H9 (cell line): Measurements from ENCODE around the gene GUCY1A1. TPM values are rescaled to one million over a fixed set of nuclear protein-coding genes. Genes with fewer than 3 reads are reported as not detected.

ENCODE experiments used
- DNase-seq: peaks from one replicate; pipeline ENCODE4 v3.0.0-alpha.2; 2017
- H2AFZ ChIP-seq: one replicate; pipeline ENCODE4 v1.6.1; 2013; ENCODE audit warnings: mild to moderate bottlenecking, low read length, control low read depth, moderate library complexity
- H2AK5ac ChIP-seq: 2 replicates; pipeline ENCODE4 v1.6.1; 2013; ENCODE audit warnings: low read length, control low read depth, mixed read lengths; ENCODE audit not compliant: insufficient read length
- H2BK120ac ChIP-seq: one replicate; pipeline ENCODE4 v1.6.1; 2013; ENCODE audit warnings: low read depth, mild to moderate bottlenecking, low read length, control low read depth, inconsistent platforms; ENCODE audit not compliant: poor library complexity, severe bottlenecking
- H2BK12ac ChIP-seq: 2 replicates; pipeline ENCODE4 v1.6.1; 2013; ENCODE audit warnings: low read length, control low read depth, mixed read lengths, low read depth; ENCODE audit not compliant: insufficient read length
- H2BK15ac ChIP-seq: 2 replicates; pipeline ENCODE4 v1.6.1; 2013; ENCODE audit warnings: low read depth, low read length, control low read depth
- H2BK20ac ChIP-seq: one replicate; pipeline ENCODE4 v1.6.1; 2013; ENCODE audit warnings: low read depth, mild to moderate bottlenecking, low read length, control low read depth, inconsistent platforms; ENCODE audit not compliant: poor library complexity, severe bottlenecking
- H2BK5ac ChIP-seq: 2 replicates; pipeline ENCODE4 v1.6.1; 2013; ENCODE audit warnings: low read length, control low read depth, mixed read lengths; ENCODE audit not compliant: insufficient read length
- H3K14ac ChIP-seq: 2 replicates; pipeline ENCODE4 v1.6.1; 2013; ENCODE audit warnings: low read length, control low read depth; ENCODE audit not compliant: insufficient read depth
- H3K18ac ChIP-seq: 2 replicates; pipeline ENCODE4 v1.6.1; 2013; ENCODE audit warnings: low read depth, mild to moderate bottlenecking, mixed read lengths, low read length, control low read depth; ENCODE audit not compliant: insufficient read length
- H3K23ac ChIP-seq: 2 replicates; pipeline ENCODE4 v1.6.1; 2013; ENCODE audit warnings: low read length, control low read depth, mixed read lengths, low read depth; ENCODE audit not compliant: insufficient read length
- H3K23me2 ChIP-seq: 2 replicates; pipeline ENCODE4 v1.6.1; 2013; ENCODE audit warnings: low read depth, mild to moderate bottlenecking, mixed read lengths, low read length, control low read depth; ENCODE audit not compliant: insufficient read length, poor library complexity, severe bottlenecking
- H3K27ac ChIP-seq: 2 replicates; pipeline ENCODE4 v1.5.1; 2013; ENCODE audit warnings: low read length, control low read depth, mixed read lengths, low read depth; ENCODE audit not compliant: insufficient read length
- H3K27me3 ChIP-seq: 2 replicates; pipeline ENCODE4 v1.6.1; 2013; ENCODE audit warnings: low read length, control low read depth, inconsistent platforms; ENCODE audit not compliant: insufficient read depth
- H3K4ac ChIP-seq: 2 replicates; pipeline ENCODE4 v1.6.1; 2013; ENCODE audit warnings: low read depth, mild to moderate bottlenecking, control low read depth, inconsistent platforms, low read length, moderate library complexity
- H3K4me1 ChIP-seq: 2 replicates; pipeline ENCODE4 v1.6.1; 2013; ENCODE audit warnings: low read length, control low read depth, inconsistent platforms; ENCODE audit not compliant: insufficient read depth
- H3K4me2 ChIP-seq: 2 replicates; pipeline ENCODE4 v1.6.1; 2013; ENCODE audit warnings: low read length, control low read depth, mixed read lengths; ENCODE audit not compliant: insufficient read length, insufficient read depth
- H3K56ac ChIP-seq: 2 replicates; pipeline ENCODE4 v1.6.1; 2013; ENCODE audit warnings: low read depth, mild to moderate bottlenecking, mixed read lengths, low read length, control low read depth; ENCODE audit not compliant: insufficient read length
- H3K79me1 ChIP-seq: 2 replicates; pipeline ENCODE4 v1.6.1; 2013; ENCODE audit warnings: low read depth, mild to moderate bottlenecking, moderate library complexity, low read length, control low read depth, inconsistent platforms; ENCODE audit not compliant: insufficient read depth, poor library complexity, severe bottlenecking
- H3K79me2 ChIP-seq: 2 replicates; pipeline ENCODE4 v1.6.1; 2013; ENCODE audit warnings: low read length, control low read depth, inconsistent platforms; ENCODE audit not compliant: insufficient read depth
- H3K9ac ChIP-seq: 2 replicates; pipeline ENCODE4 v1.6.1; 2013; ENCODE audit warnings: low read length, control low read depth, mixed read lengths; ENCODE audit not compliant: insufficient read length; ENCODE audit errors: extremely low read depth
- H3K9me3 ChIP-seq: one replicate; pipeline ENCODE4 v1.6.1; 2013; ENCODE audit warnings: low read depth, low read length, inconsistent platforms; ENCODE audit not compliant: control insufficient read depth
- H3T11ph ChIP-seq: one replicate; pipeline ENCODE4 v1.6.1; 2013; ENCODE audit warnings: mild to moderate bottlenecking, low read length, control low read depth, inconsistent platforms
- H4K20me1 ChIP-seq: one replicate; pipeline ENCODE4 v1.6.1; 2013; ENCODE audit not compliant: control insufficient read depth, insufficient read length, insufficient read depth
- H4K5ac ChIP-seq: 2 replicates; pipeline ENCODE4 v1.6.1; 2013; ENCODE audit warnings: low read depth, mild to moderate bottlenecking, mixed read lengths, low read length, control low read depth; ENCODE audit not compliant: insufficient read length
- H4K8ac ChIP-seq: replicated peaks from 2 replicates; pipeline ENCODE4 v1.6.1; 2013; ENCODE audit warnings: low read length, control low read depth, mixed read lengths, low read depth; ENCODE audit not compliant: insufficient read length
- H4K91ac ChIP-seq: 2 replicates; pipeline ENCODE4 v1.6.1; 2013; ENCODE audit warnings: low read depth, mild to moderate bottlenecking, moderate library complexity, mixed read lengths, low read length, control low read depth; ENCODE audit not compliant: insufficient read length
- H3K27ac Mint-ChIP-seq, 3 experiments: 2 replicates in 2 of 3; 3 replicates in 1 of 3; pipeline ENCODE4 v1.8.0; 2020 to 2021; ENCODE audit warnings: mixed read lengths in 3 of 3, mild to moderate bottlenecking in 1 of 3, moderate library complexity in 1 of 3
- H3K27me3 Mint-ChIP-seq: 2 replicates; pipeline ENCODE4 v1.8.0; 2021; ENCODE audit warnings: low read depth, mild to moderate bottlenecking, moderate library complexity, mixed read lengths
- H3K36me3 Mint-ChIP-seq, 3 experiments: 2 replicates in 2 of 3; 3 replicates in 1 of 3; pipeline ENCODE4 v1.8.0; 2020 to 2021; ENCODE audit warnings: low read depth in 3 of 3, mixed read lengths in 3 of 3; ENCODE audit not compliant: insufficient read depth in 1 of 3
- H3K4me1 Mint-ChIP-seq, 2 experiments: 2 replicates each; pipeline ENCODE4 v1.8.0; 2020; ENCODE audit warnings: mixed read lengths in 2 of 2
- H3K4me3 Mint-ChIP-seq, 2 experiments: 2 replicates in 1 of 2; 3 replicates in 1 of 2; pipeline ENCODE4 v1.8.0; 2020 to 2021; ENCODE audit warnings: mild to moderate bottlenecking in 2 of 2, mixed read lengths in 2 of 2, moderate library complexity in 1 of 2
- H3K9me3 Mint-ChIP-seq, 2 experiments: 2 replicates in 1 of 2; 3 replicates in 1 of 2; pipeline ENCODE4 v1.8.0; 2020; ENCODE audit warnings: mild to moderate bottlenecking in 2 of 2, mixed read lengths in 2 of 2, moderate library complexity in 1 of 2
- WGBS: extraction: QIAGEN DNeasy Blood & Tissue Kit; methylation state at CpG from one replicate; pipeline ENCODE4 v1.1.7; 2013; ENCODE audit warnings: missing lambda C conversion rate, low lambda C conversion rate, mixed read lengths; ENCODE audit not compliant: insufficient read length; ENCODE audit errors: extremely low coverage; 5-methylcytosine and 5-hydroxymethylcytosine counted together
- total RNA-seq: library from RNA; stranded (reverse); gene quantifications from 2 replicates; pipeline ENCODE4 v1.2.1, GENCODE V29; 2021
- TF ChIP-seq, protein P1 (sequence below): fragments of 200-600 bp; sonication (generic); conservative IDR thresholded peaks from 3 replicates; pipeline ENCODE4 v1.8.0; 2021; ENCODE audit warnings: antibody characterized with exemption, mild to moderate bottlenecking

GUCY1A1 gene
- total RNA-seq, 1 experiment from 2014 or later = not detected

DNA sequence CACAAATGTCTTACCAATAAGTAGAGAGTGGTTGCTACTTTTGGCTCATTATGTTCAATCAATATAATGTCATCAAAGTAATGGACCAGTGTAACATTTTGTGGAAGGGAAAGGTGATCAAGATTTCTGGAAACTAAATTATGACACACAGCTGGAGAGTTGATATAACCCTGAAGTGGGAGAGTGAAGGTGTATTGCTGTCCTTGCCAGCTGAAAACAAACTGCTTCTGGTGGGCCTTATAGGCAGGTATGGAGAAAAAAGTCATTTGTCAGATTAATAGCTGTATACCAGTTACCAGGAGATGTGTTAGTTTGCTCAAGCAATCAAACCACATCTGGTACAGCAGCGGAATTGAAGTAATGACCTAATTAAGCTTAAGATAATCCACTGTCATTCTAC lies 74.9 kb downstream of the GUCY1A1 start:
- no peak for DNase-seq
- Mint-ChIP-seq H3K36me3 (peaks cover 0 to 1% (median 0%) of the 10 kb centered on the region in 3 experiments; a peak in 2 of 7 replicates), H3K9me3 (peaks cover 0 to 4% of the 10 kb centered on the region in 2 experiments; a peak in 1 of 5 replicates), H3K27me3 (no peaks in the 10 kb centered on the region), H3K27ac (no peak overlapping the region), H3K4me3 (no peak overlapping the region), H3K4me1 (peaks cover 13 to 17% of the 10 kb centered on the region in 2 experiments)
- Histone ChIP-seq H4K5ac (no peak overlapping the region), H4K20me1 (no peaks in the 10 kb centered on the region), H3K18ac (no peak overlapping the region), H2BK15ac (no peak overlapping the region), H3K79me1 (no peaks in the 10 kb centered on the region), H3K4me2 (no peak overlapping the region), H3T11ph (no peak overlapping the region), H2AK5ac (no peak overlapping the region), H3K9me3 (no peaks in the 10 kb centered on the region), H4K8ac (no peak overlapping the region), H3K27me3 (no peaks in the 10 kb centered on the region), H4K91ac (no peak overlapping the region), H2BK5ac (no peak overlapping the region), H3K56ac (no peak overlapping the region), H3K4me1 (no peaks in the 10 kb centered on the region), H3K23me2 (no peaks in the 10 kb centered on the region), H3K9ac (no peak overlapping the region), H2BK12ac (no peak overlapping the region), H2AFZ (no peak overlapping the region), H3K14ac (no peak overlapping the region), H3K4ac (no peak overlapping the region), H2BK20ac (no peak overlapping the region), H3K27ac (no peak overlapping the region), H3K79me2 (no peaks in the 10 kb centered on the region), H3K23ac (no peak overlapping the region), H2BK120ac (no peak overlapping the region)
- WGBS = no CpG with 5 or more reads among the region's 1 CpG
- TF ChIP-seq, protein P1, sequence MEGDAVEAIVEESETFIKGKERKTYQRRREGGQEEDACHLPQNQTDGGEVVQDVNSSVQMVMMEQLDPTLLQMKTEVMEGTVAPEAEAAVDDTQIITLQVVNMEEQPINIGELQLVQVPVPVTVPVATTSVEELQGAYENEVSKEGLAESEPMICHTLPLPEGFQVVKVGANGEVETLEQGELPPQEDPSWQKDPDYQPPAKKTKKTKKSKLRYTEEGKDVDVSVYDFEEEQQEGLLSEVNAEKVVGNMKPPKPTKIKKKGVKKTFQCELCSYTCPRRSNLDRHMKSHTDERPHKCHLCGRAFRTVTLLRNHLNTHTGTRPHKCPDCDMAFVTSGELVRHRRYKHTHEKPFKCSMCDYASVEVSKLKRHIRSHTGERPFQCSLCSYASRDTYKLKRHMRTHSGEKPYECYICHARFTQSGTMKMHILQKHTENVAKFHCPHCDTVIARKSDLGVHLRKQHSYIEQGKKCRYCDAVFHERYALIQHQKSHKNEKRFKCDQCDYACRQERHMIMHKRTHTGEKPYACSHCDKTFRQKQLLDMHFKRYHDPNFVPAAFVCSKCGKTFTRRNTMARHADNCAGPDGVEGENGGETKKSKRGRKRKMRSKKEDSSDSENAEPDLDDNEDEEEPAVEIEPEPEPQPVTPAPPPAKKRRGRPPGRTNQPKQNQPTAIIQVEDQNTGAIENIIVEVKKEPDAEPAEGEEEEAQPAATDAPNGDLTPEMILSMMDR = no peak
